IPS-NIHi7 (cell line): ENCODE measurements around the gene GALNT7.
A peak's percentile ranks its signal among the peaks of the same experiment; 100 is the strongest.

ENCODE experiments used
- DNase-seq: peaks from one replicate; pipeline ENCODE4 v3.0.0; 2012; ENCODE audit warnings: mixed read lengths; ENCODE audit errors: extremely low spot score

The GALNT7 gene

GRCh38 chr4:173347467-173347866, 178.9 kb downstream of the GALNT7 start:
- DNase-seq: no peak

- no peak for DNase-seq
Observed at GRCh38 chr4:173357939-173358338, 189.3 kb downstream of the GALNT7 start.

- no peak for DNase-seq
Observed at GRCh38 chr4:173360587-173361221, 192.1 kb downstream of the GALNT7 start.

- DNase-seq: no peak
Observed at GRCh38 chr4:173362666-173363065, 194.1 kb downstream of the GALNT7 start.

- no peak for DNase-seq
Observed at GRCh38 chr4:173365359-173365996, 196.9 kb downstream of the GALNT7 start.

- DNase-seq: no peak
Observed at GRCh38 chr4:173367285-173367684, 198.7 kb downstream of the GALNT7 start.

- no peak for DNase-seq
Observed at GRCh38 chr4:173367946-173368345, 199.3 kb downstream of the GALNT7 start.

GRCh38 chr4:173370130-173370476, 201.5 kb downstream of the GALNT7 start:
- DNase-seq: no peak

- DNase-seq: peak; percentile 93
Observed at GRCh38 chr4:173370477-173371291, 202.1 kb downstream of the GALNT7 start, which contains the start of gene SAP30. Gene SAP30, plus strand, starts transcription at chr4:173370954. Its CDS starts 229 bp downstream, at chr4:173371183.

- DNase-seq: peak; percentile 82
Observed at GRCh38 chr4:173371292-173372192, 202.9 kb downstream of the GALNT7 start.
